ENCODE measurements around the gene PHPT1. TPM values are rescaled to one million over a fixed set of nuclear protein-coding genes. Genes with fewer than 3 reads are reported as not detected.
"Not testable (repeated sequence)": the region's sequence is repeated elsewhere in the genome, so short reads cannot be mapped to it uniquely, and the experiment has no call there.

Gene PHPT1
- total and polyA plus RNA-seq, 11 donors = 225 to 717 (median 266) TPM

DNA sequence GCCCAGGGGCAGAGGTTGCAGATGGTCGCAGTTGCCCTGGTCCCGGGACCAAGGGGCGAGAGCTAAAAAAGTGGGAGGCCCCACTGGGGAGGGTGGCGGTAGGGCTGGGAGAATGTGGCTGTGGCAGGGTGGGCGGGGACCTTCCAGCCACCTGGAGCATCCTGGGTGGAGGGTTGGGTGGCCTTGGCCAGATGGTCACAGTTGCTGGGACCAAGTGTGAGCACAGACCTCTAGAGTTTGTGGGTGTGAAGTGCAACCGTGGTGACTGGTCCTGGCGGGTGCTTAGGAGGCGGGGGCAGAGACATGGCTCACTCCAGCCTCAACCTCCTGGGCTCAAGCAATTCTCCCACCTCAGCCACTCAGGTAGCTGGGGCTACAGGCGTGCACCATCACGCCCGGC is 31.4 kb downstream of the PHPT1 start:
- intact Hi-C loops (cut with DNase I) = loop anchor here in 3 of 10 donors (5.0 to 10.0 kb wide), 3 partner anchors 54 to 144 kb away; partner anchors contain the start of genes ABCA2 (in 1 of the 3) and FBXW5 (in 1 of the 3)
- peaks cover 0 to 33% (median 19%) of the 10 kb centered on the region in 12 donors for H3K4me1 ChIP-seq
- no peaks in the 10 kb centered on the region for H3K36me3 ChIP-seq
- TF ChIP-seq POLR2A (IDR thresholded peaks at IDR 0.05) = no peak
- TF ChIP-seq, protein P1, sequence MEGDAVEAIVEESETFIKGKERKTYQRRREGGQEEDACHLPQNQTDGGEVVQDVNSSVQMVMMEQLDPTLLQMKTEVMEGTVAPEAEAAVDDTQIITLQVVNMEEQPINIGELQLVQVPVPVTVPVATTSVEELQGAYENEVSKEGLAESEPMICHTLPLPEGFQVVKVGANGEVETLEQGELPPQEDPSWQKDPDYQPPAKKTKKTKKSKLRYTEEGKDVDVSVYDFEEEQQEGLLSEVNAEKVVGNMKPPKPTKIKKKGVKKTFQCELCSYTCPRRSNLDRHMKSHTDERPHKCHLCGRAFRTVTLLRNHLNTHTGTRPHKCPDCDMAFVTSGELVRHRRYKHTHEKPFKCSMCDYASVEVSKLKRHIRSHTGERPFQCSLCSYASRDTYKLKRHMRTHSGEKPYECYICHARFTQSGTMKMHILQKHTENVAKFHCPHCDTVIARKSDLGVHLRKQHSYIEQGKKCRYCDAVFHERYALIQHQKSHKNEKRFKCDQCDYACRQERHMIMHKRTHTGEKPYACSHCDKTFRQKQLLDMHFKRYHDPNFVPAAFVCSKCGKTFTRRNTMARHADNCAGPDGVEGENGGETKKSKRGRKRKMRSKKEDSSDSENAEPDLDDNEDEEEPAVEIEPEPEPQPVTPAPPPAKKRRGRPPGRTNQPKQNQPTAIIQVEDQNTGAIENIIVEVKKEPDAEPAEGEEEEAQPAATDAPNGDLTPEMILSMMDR (IDR thresholded peaks at IDR 0.05) = no peak
- DNase-seq (no peak), ATAC-seq (no peak)
- no peaks in the 10 kb centered on the region for H3K9me3 ChIP-seq
- 79 to 87% (median 84%) methylated on average over 11 of the region's 11 CpGs for WGBS, 4 donors
- no peak overlapping the region for H3K27ac ChIP-seq
- H3K4me3 ChIP-seq = no peak overlapping the region
- no peaks in the 10 kb centered on the region for H3K27me3 ChIP-seq

DNA sequence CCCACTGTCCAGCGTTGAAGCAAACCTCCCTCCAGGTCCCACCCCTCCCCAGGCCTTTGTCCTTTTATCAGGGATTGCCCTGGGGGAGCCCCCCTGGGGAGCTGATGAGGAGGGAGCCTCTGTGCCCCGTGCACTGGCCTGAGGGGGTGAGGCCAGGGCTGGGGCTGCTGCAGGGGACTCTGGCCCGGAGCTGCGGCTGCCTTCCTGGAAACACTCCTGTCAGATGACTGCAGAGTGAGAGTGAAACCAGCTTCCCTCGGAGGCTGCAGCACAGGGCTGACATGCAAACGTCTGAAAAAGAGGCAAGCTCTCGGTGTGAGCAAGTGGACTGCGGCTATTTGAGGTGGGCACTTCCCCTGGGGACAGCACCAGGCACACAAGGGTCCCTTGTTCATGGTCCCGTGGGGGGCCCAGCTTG is 32.5 kb downstream of the PHPT1 start:
- Histone ChIP-seq H3K4me3 (peak overlapping the region in 6 of 12 donors; percentile 9 to 56 (median 24)), H3K27ac (peak overlapping the region in 11 of 12 donors; percentile 3 to 92 (median 35)), H3K36me3 (no peaks in the 10 kb centered on the region), H3K27me3 (no peaks in the 10 kb centered on the region), H3K9me3 (no peaks in the 10 kb centered on the region), H3K4me1 (peaks cover 0 to 35% (median 22%) of the 10 kb centered on the region in 12 donors)
- TF ChIP-seq, protein P1 (IDR thresholded peaks at IDR 0.05) = no peak
- no peak for TF ChIP-seq POLR2A (IDR thresholded peaks at IDR 0.05)
- ATAC-seq (peak in 3 of 4 donors; percentile 27 to 64 (median 40)), DNase-seq (peak in 1 of 5 donors; percentile 43)
- intact Hi-C loops (cut with DNase I) = loop anchor here in 3 of 10 donors (5.0 to 10.0 kb wide), 3 partner anchors 53 to 143 kb away; partner anchors contain the start of genes ABCA2 (in 1 of the 3) and FBXW5 (in 1 of the 3)
- 8 to 17% (median 14%) methylated on average over 8 to 9 of the region's 9 CpGs for WGBS, 4 donors

DNA sequence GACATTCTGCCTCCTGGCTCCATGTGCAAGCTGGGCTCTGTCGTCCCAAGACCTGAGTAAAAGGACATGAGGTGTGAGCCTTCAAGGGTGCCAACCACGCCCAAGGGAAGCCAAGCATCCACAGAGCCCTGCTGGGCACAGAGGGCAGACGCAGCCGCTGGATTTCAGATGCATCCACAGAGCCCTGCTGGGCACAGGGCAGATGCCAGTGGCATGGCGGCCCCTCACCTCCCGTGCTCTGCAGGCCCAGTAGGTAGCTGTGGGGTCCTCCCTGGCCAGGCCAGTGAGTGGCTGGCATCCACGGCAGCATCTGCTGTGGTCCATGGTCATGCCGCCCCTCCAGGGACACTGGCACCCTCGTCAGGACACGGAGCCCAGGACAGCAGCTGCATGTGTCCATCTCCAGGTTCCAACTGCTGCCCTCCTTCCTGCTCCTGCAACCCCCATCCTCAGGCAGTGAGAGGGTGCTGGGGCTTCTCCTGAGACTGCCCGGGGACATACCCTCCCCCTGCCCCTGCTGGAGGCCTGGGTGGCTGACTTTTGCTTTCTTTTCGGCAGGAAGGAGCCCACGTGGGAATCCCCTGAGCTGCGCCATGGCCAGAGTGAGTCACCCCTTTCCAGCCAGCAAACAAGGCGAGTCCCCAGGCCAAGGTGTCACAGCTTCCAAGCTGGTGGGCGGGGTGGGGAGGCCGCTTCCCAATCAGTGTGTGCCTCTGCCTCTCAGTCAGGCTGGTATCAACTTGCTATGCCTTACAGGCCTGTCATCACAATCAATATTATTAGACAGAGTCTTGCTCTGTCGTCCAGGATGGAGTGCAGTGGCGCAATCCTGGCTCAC is 33.1 kb downstream of the PHPT1 start:
- H3K27ac ChIP-seq = peak overlapping the region in 11 of 12 donors; percentile 3 to 92 (median 35)
- H3K27me3 ChIP-seq = no peaks in the 10 kb centered on the region
- ATAC-seq (peak in 2 of 4 donors; percentile 22 to 69), DNase-seq (peak in 4 of 5 donors; percentile 47 to 78 (median 62))
- peak overlapping the region in 7 of 12 donors; percentile 6 to 56 (median 21) for H3K4me3 ChIP-seq
- intact Hi-C loops (cut with DNase I) = loop anchor here in 3 of 10 donors (5.0 to 10.0 kb wide), 3 partner anchors 52 to 142 kb away; partner anchors contain the start of genes ABCA2 (in 1 of the 3) and FBXW5 (in 1 of the 3)
- H3K4me1 ChIP-seq = peaks cover 2 to 41% (median 27%) of the 10 kb centered on the region in 12 donors
- H3K36me3 ChIP-seq = no peaks in the 10 kb centered on the region
- no peaks in the 10 kb centered on the region for H3K9me3 ChIP-seq
- TF ChIP-seq, protein P1 (IDR thresholded peaks at IDR 0.05) = no peak
- no peak for TF ChIP-seq POLR2A (IDR thresholded peaks at IDR 0.05)
- WGBS, 4 donors = 39 to 56% (median 50%) methylated on average over 6 to 19 of the region's 19 CpGs

DNA sequence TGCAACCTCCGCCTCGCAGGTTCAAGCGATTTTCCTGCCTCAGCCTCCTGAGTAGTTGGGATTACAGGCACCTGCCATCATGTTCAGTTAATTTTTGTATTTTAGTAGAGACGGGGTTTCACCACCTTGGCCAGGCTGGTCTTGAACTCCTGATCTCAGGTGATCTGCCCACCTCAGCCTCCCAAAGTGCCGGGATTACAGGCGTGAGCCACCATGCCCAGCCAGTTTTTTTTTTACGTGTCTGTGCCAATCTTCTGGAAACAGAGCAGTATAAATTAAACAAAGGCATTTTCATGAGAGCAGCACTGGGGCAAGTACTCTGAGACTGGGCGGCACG is 33.7 kb downstream of the PHPT1 start:
- not testable (repeated sequence) for H3K27me3 ChIP-seq, DNase-seq, H3K9me3 ChIP-seq, ATAC-seq, H3K36me3 ChIP-seq
- H3K27ac ChIP-seq = peak overlapping the region in 5 of 12 donors; percentile 6 to 92 (median 58)
- WGBS, 4 donors = 79 to 95% (median 88%) methylated on average over 9 of the region's 9 CpGs
- peaks cover 5 to 47% (median 33%) of the 10 kb centered on the region in 12 donors for H3K4me1 ChIP-seq
- intact Hi-C loops (cut with DNase I) = loop anchor here in 3 of 10 donors (5.0 to 10.0 kb wide), 3 partner anchors 52 to 142 kb away; partner anchors contain the start of genes ABCA2 (in 1 of the 3) and FBXW5 (in 1 of the 3)
- peak overlapping the region in 2 of 12 donors; percentile 37 to 56 for H3K4me3 ChIP-seq

DNA sequence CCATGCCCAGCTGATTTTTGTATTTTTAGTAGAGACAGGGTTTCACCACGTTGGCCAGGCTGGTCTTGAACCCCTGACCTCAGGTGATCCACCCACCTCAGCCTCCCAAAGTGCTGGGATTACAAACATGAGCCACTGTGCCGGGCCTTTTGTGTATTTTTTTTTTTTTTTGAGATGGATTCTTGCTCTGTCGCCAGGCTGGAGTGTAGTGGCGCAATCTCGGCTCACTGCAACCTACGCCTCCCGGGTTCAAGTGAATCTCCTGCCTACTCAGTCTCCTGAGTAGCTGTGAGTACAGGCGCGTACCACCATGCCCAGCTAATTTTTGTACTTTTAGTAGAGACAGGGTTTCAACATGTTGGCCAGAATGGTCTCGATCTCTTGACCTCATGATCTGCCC is 34.5 kb downstream of the PHPT1 start:
- WGBS, 4 donors = 90 to 97% (median 91%) methylated on average over 10 of the region's 10 CpGs
- not testable (repeated sequence) for DNase-seq, H3K9me3 ChIP-seq, H3K27me3 ChIP-seq, H3K4me3 ChIP-seq, H3K27ac ChIP-seq, H3K36me3 ChIP-seq, ATAC-seq
- intact Hi-C loops (cut with DNase I) = loop anchor here in 3 of 10 donors (5.0 to 10.0 kb wide), 3 partner anchors 51 to 141 kb away; partner anchors contain the start of genes ABCA2 (in 1 of the 3) and FBXW5 (in 1 of the 3)
- H3K4me1 ChIP-seq = peaks cover 5 to 54% (median 34%) of the 10 kb centered on the region in 12 donors
